Brain microvascular endothelial cell (primary cell): ENCODE data around the gene RBM15.

ENCODE experiments used
- DNase-seq: peaks from one replicate; pipeline ENCODE4 v3.0.0-alpha.2; 2020
- H3K27ac ChIP-seq: fragments of 250-450 bp; sonication (Bioruptor Pico); 2 replicates; pipeline ENCODE4 v1.5.1; 2020; ENCODE audit warnings: mild to moderate bottlenecking, moderate library complexity
- H3K27me3 ChIP-seq: fragments of 250-450 bp; sonication (Bioruptor Pico); replicated peaks from 2 replicates; pipeline ENCODE4 v1.5.1; 2020; ENCODE audit warnings: mild to moderate bottlenecking
- H3K36me3 ChIP-seq: fragments of 250-450 bp; sonication (Bioruptor Pico); replicated peaks from 2 replicates; pipeline ENCODE4 v1.5.1; 2020; ENCODE audit warnings: mild to moderate bottlenecking
- H3K4me3 ChIP-seq: 2 replicates; pipeline ENCODE4 v1.5.1; 2011; ENCODE audit warnings: low read depth, mild to moderate bottlenecking, control low read depth, low read length, moderate library complexity
- CTCF ChIP-seq: IDR thresholded peaks from 2 replicates; pipeline ENCODE4 v1.5.1; 2011; ENCODE audit warnings: low read depth, mild to moderate bottlenecking, moderate library complexity, low read length, control low read depth, inconsistent platforms; ENCODE audit errors: missing control alignments
- in situ Hi-C: cut with HindIII; loops from 2 replicates; pipeline ENCODE4 v1.10.0; 2017; ENCODE audit warnings: low sequenced_read_pairs, low pct_ligation_motif_present

RBM15 gene

GRCh38 chr1:110307239-110307974 lies 31.8 kb upstream of the RBM15 start:
- no peak for DNase-seq
- H3K27ac ChIP-seq: no peak overlapping the region
- in situ Hi-C loops: loop anchor here (25.0 kb wide), 1 partner anchor 95 kb away; the partner anchor contains the start of gene KCNC4
- no peak overlapping the region for H3K4me3 ChIP-seq
- no peaks in the 10 kb centered on the region for H3K36me3 ChIP-seq
- TF ChIP-seq CTCF: no peak
- no peaks in the 10 kb centered on the region for H3K27me3 ChIP-seq

DNA sequence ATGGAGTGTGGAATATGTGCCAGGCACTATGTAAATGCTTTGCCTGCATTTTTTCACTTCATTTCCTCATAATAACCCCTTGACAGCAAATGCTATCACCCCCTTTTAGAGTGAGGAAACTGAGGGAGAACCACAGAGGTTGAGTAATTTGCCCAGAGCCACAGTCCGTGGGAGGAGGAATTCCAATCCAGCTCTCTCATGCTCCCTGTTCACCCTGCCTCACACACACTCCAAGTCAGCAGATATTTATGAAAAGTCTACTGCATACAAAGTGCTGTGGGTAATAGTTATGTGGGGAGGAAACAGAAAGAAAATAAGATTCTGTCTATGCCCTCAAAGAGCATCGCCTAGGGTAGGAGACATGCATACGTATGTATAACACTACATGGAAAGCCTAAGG lies 30.9 kb upstream of the RBM15 start:
- Histone ChIP-seq H3K27ac (peak overlapping the region; percentile 55), H3K4me3 (no peak overlapping the region), H3K36me3 (no peaks in the 10 kb centered on the region), H3K27me3 (no peaks in the 10 kb centered on the region)
- TF ChIP-seq CTCF: no peak
- in situ Hi-C loops: loop anchor here (25.0 kb wide), 1 partner anchor 96 kb away; the partner anchor contains the start of gene KCNC4
- DNase-seq: peak; percentile 75

- DNase-seq: peak; percentile 10
- H3K27ac ChIP-seq: peak overlapping the region; percentile 55
- H3K36me3 ChIP-seq: no peaks in the 10 kb centered on the region
- no peak for TF ChIP-seq CTCF
- in situ Hi-C loops: loop anchor here (25.0 kb wide), 1 partner anchor 97 kb away; the partner anchor contains the start of gene KCNC4
- no peaks in the 10 kb centered on the region for H3K27me3 ChIP-seq
- H3K4me3 ChIP-seq: no peak overlapping the region
Measured at GRCh38 chr1:110309139-110309538, 30.0 kb upstream of the RBM15 start.

GRCh38 chr1:110309767-110310166 lies 29.4 kb upstream of the RBM15 start:
- Histone ChIP-seq H3K4me3 (no peak overlapping the region), H3K27ac (no peak overlapping the region), H3K27me3 (no peaks in the 10 kb centered on the region), H3K36me3 (no peaks in the 10 kb centered on the region)
- peak; percentile 67 for DNase-seq
- peak; percentile 34 for TF ChIP-seq CTCF
- in situ Hi-C loops: loop anchor here (25.0 kb wide), 1 partner anchor 97 kb away; the partner anchor contains the start of gene KCNC4

DNA sequence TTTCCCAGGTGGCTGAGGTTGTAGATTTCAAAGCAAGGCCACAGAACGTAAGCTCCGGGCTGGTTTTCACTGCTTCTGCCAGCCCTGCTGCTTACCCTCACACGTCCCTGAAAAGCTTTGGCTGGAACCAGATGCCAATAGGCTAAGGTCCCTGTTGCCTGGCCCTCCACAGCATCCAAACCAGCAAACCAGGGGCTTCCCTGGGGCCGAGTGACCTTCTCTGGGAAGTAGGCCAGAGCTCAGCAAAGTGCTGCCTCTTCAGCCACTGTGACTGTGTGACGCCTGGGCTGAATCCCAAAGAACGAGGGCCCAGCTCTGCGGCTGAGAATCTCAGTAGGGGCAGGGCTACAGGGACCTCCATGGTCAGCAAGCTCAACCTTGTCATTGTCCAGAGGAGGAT lies 28.9 kb upstream of the RBM15 start:
- in situ Hi-C loops: loop anchor here (25.0 kb wide), 1 partner anchor 98 kb away; the partner anchor contains the start of gene KCNC4
- H3K27ac ChIP-seq: no peak overlapping the region
- no peak for TF ChIP-seq CTCF

More for the DNA sequence above, 28.9 kb upstream of the RBM15 start:
- Histone ChIP-seq H3K27me3 (no peaks in the 10 kb centered on the region), H3K4me3 (no peak overlapping the region), H3K36me3 (no peaks in the 10 kb centered on the region)
- DNase-seq: no peak
